ENCODE measurements around the gene TRNP1. TPM values are rescaled to one million over a fixed set of nuclear protein-coding genes. Genes with fewer than 3 reads are reported as not detected.

The TRNP1 gene
- polyA plus RNA-seq, 3 donors, result 0.55 to 2.8 (median 0.92) TPM

DNA sequence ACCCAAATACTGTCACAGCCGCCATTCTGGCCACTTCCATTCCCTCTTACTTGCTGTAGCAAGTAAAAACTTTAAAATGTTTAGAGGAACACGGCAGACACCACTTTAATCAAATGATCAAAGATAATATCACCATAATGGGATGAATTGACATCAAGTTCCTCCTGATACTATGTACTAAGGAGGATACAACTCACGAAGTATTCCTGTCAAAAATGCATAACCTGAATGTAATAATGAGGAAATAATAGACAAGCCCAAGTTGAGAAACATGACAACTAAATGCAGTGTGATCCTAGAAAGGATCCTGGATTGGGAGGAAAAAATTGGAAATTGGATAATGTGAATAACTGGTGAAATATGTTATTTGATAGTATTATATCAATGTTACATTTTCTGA, 37.2 kb upstream of the TRNP1 start:
- Mint-ChIP-seq H3K27ac (no peak overlapping the region), H3K4me3 (no peak overlapping the region), H3K4me1 (peaks cover 13% of the 10 kb centered on the region), H3K36me3 (peaks cover 3 to 4% of the 10 kb centered on the region in 2 donors), H3K9me3 (peaks cover 2 to 10% (median 5%) of the 10 kb centered on the region in 7 donors), H3K27me3 (ENCODE audit: low read depth in 3 of 3) (peaks cover 35 to 55% (median 43%) of the 10 kb centered on the region in 3 donors)
- Histone ChIP-seq H4K20me1 (ENCODE audit: insufficient read depth, low read length) (no peaks in the 10 kb centered on the region), H3K4me2 (replicated peaks; ENCODE audit: extremely low read depth, low read length, poor library complexity, severe bottlenecking) (no peak overlapping the region), H3K79me2 (ENCODE audit: insufficient read depth, low read length) (no peaks in the 10 kb centered on the region), H2AFZ (ENCODE audit: insufficient read depth, low read depth, low read length, poor library complexity, severe bottlenecking) (no peak overlapping the region), H3K4me1 (ENCODE audit: control insufficient read depth in 1 of 2, insufficient read depth in 2 of 2, low read length in 2 of 2) (peaks cover 7 to 14% of the 10 kb centered on the region in 2 donors), H3K4me3 (replicated peaks in 1 of 3; ENCODE audit: low read depth in 2 of 3, low read length in 3 of 3) (no peak overlapping the region), H3K9me3 (replicated peaks in 1 of 2; ENCODE audit: control insufficient read depth in 1 of 2, insufficient read depth in 1 of 2, low read length in 2 of 2) (peaks cover 0 to 11% of the 10 kb centered on the region in 2 donors), H3K27ac (ENCODE audit: low read depth in 1 of 2, low read length in 2 of 2) (no peak overlapping the region), H3K27me3 (ENCODE audit: control insufficient read depth in 2 of 2, insufficient read depth in 2 of 2, low read length in 2 of 2) (peaks cover 26 to 29% of the 10 kb centered on the region in 2 donors), H3K36me3 (replicated peaks in 1 of 2; ENCODE audit: control insufficient read depth in 1 of 2, insufficient read depth in 2 of 2, low read length in 2 of 2) (no peaks in the 10 kb centered on the region), H3K9ac (ENCODE audit: insufficient read depth, low read length, poor library complexity, severe bottlenecking) (no peak overlapping the region)
- intact Hi-C loops (cut with micrococcal nuclease), result no loop called here
- TF ChIP-seq CTCF (IDR thresholded peaks at IDR 0.05), result no peak
- WGBS (ENCODE audit: insufficient coverage), result no CpG with 5 or more reads among the region's 3 CpGs
- DNase-seq, result no peak

DNA sequence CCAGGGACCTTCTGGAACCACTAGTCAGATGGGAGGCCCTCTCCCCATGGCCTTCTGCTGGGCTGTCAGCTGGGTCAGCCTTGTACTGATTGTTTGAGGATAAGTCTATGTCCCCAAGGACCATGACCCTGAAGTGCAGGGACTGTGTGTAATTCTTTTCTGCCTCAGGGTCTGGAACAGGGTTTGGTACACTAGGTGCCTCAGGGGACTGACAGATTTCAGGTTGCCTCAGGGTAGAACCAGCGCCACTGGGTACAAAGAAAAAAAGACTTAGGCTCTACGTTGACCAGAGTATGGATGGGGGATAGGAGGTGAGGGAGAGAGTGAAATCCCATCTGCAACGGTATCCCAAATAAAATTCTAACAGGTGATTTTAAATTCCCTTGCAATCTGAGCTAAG, 36.2 kb upstream of the TRNP1 start:
- DNase-seq, result no peak
- Histone ChIP-seq H3K4me2 (replicated peaks; ENCODE audit: extremely low read depth, low read length, poor library complexity, severe bottlenecking) (no peak overlapping the region), H3K9me3 (replicated peaks in 1 of 2; ENCODE audit: control insufficient read depth in 1 of 2, insufficient read depth in 1 of 2, low read length in 2 of 2) (peaks cover 0 to 11% of the 10 kb centered on the region in 2 donors), H3K4me3 (replicated peaks in 1 of 3; ENCODE audit: low read depth in 2 of 3, low read length in 3 of 3) (no peak overlapping the region), H3K4me1 (ENCODE audit: control insufficient read depth in 1 of 2, insufficient read depth in 2 of 2, low read length in 2 of 2) (peaks cover 7 to 14% of the 10 kb centered on the region in 2 donors), H3K27ac (ENCODE audit: low read depth in 1 of 2, low read length in 2 of 2) (no peak overlapping the region), H2AFZ (ENCODE audit: insufficient read depth, low read depth, low read length, poor library complexity, severe bottlenecking) (no peak overlapping the region), H3K79me2 (ENCODE audit: insufficient read depth, low read length) (no peaks in the 10 kb centered on the region), H3K9ac (ENCODE audit: insufficient read depth, low read length, poor library complexity, severe bottlenecking) (no peak overlapping the region), H4K20me1 (ENCODE audit: insufficient read depth, low read length) (no peaks in the 10 kb centered on the region), H3K27me3 (ENCODE audit: control insufficient read depth in 2 of 2, insufficient read depth in 2 of 2, low read length in 2 of 2) (peaks cover 33 to 39% of the 10 kb centered on the region in 2 donors), H3K36me3 (replicated peaks in 1 of 2; ENCODE audit: control insufficient read depth in 1 of 2, insufficient read depth in 2 of 2, low read length in 2 of 2) (no peaks in the 10 kb centered on the region)
- Mint-ChIP-seq H3K36me3 (peaks cover 3 to 4% of the 10 kb centered on the region in 2 donors), H3K27me3 (ENCODE audit: low read depth in 3 of 3) (peaks cover 44 to 64% (median 47%) of the 10 kb centered on the region in 3 donors), H3K4me1 (peaks cover 13% of the 10 kb centered on the region), H3K9me3 (peaks cover 2 to 10% (median 5%) of the 10 kb centered on the region in 7 donors), H3K4me3 (peak overlapping the region in 1 of 2 donors; percentile 59), H3K27ac (no peak overlapping the region)
- TF ChIP-seq CTCF (IDR thresholded peaks at IDR 0.05), result no peak
- 100% methylated on average over 1 of the region's 3 CpGs for WGBS (ENCODE audit: insufficient coverage)
- intact Hi-C loops (cut with micrococcal nuclease), result no loop called here
